Measurements from ENCODE around the gene SYT1. TPM values are rescaled to one million over a fixed set of nuclear protein-coding genes. Genes with fewer than 3 reads are reported as not detected.

Gene SYT1
- polyA plus RNA-seq, 3 donors = 0.72 TPM; not detected in 2

DNA sequence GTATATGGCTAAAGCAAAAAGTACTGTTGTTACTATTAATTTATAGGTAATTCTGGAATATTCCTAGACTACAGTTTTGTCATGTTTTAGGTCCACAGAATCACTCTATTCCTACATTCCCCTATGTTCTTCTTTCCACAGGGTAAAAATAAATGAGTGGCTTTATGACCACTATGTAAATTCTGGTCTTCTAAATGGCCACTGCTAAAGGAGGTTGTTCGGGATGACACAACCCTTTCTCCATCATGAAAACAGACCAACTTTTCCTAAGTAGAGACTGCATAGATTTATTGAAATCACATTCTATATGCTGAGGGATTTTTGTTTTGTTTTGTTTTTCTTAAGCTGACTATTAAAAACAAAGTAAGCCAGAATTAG lies 88.0 kb downstream of the SYT1 start:
- H3K79me2 ChIP-seq (ENCODE audit: insufficient read depth, low read length) = no peaks in the 10 kb centered on the region
- H3K27ac ChIP-seq (ENCODE audit: low read depth in 1 of 2, low read length in 2 of 2) = no peak overlapping the region
- intact Hi-C loops (cut with micrococcal nuclease) = no loop called here
- Mint-ChIP-seq H3K4me1 (no peaks in the 10 kb centered on the region), H3K9me3 (peaks cover 0 to 3% (median 0%) of the 10 kb centered on the region in 7 donors), H3K36me3 (no peaks in the 10 kb centered on the region), H3K27ac (no peak overlapping the region), H3K4me3 (no peak overlapping the region), H3K27me3 (ENCODE audit: low read depth in 3 of 3) (peaks cover 0 to 2% (median 1%) of the 10 kb centered on the region in 3 donors)
- TF ChIP-seq, protein P1, sequence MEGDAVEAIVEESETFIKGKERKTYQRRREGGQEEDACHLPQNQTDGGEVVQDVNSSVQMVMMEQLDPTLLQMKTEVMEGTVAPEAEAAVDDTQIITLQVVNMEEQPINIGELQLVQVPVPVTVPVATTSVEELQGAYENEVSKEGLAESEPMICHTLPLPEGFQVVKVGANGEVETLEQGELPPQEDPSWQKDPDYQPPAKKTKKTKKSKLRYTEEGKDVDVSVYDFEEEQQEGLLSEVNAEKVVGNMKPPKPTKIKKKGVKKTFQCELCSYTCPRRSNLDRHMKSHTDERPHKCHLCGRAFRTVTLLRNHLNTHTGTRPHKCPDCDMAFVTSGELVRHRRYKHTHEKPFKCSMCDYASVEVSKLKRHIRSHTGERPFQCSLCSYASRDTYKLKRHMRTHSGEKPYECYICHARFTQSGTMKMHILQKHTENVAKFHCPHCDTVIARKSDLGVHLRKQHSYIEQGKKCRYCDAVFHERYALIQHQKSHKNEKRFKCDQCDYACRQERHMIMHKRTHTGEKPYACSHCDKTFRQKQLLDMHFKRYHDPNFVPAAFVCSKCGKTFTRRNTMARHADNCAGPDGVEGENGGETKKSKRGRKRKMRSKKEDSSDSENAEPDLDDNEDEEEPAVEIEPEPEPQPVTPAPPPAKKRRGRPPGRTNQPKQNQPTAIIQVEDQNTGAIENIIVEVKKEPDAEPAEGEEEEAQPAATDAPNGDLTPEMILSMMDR (IDR thresholded peaks at IDR 0.05) = no peak
- WGBS (ENCODE audit: insufficient coverage) = no CpG with 5 or more reads among the region's 1 CpG
- DNase-seq = no peak
- H3K4me2 ChIP-seq (replicated peaks; ENCODE audit: extremely low read depth, low read length, poor library complexity, severe bottlenecking) = no peak overlapping the region
- no peak overlapping the region for H2AFZ ChIP-seq (ENCODE audit: insufficient read depth, low read depth, low read length, poor library complexity, severe bottlenecking)
- no peaks in the 10 kb centered on the region for H3K9me3 ChIP-seq (replicated peaks in 1 of 2; ENCODE audit: control insufficient read depth in 1 of 2, insufficient read depth in 1 of 2, low read length in 2 of 2)
- H4K20me1 ChIP-seq (ENCODE audit: insufficient read depth, low read length) = no peaks in the 10 kb centered on the region
- no peak overlapping the region for H3K4me3 ChIP-seq (replicated peaks in 1 of 3; ENCODE audit: low read depth in 2 of 3, low read length in 3 of 3)
- H3K9ac ChIP-seq (ENCODE audit: insufficient read depth, low read length, poor library complexity, severe bottlenecking) = no peak overlapping the region
- no peaks in the 10 kb centered on the region for H3K27me3 ChIP-seq (ENCODE audit: control insufficient read depth in 2 of 2, insufficient read depth in 2 of 2, low read length in 2 of 2)
- H3K36me3 ChIP-seq (replicated peaks in 1 of 2; ENCODE audit: control insufficient read depth in 1 of 2, insufficient read depth in 2 of 2, low read length in 2 of 2) = no peaks in the 10 kb centered on the region
- H3K4me1 ChIP-seq (ENCODE audit: control insufficient read depth in 1 of 2, insufficient read depth in 2 of 2, low read length in 2 of 2) = no peaks in the 10 kb centered on the region

- no peak overlapping the region for H3K27ac ChIP-seq (ENCODE audit: low read depth in 1 of 2, low read length in 2 of 2)
- Mint-ChIP-seq H3K4me1 (no peaks in the 10 kb centered on the region), H3K4me3 (no peak overlapping the region), H3K27ac (no peak overlapping the region), H3K9me3 (no peaks in the 10 kb centered on the region), H3K27me3 (ENCODE audit: low read depth in 3 of 3) (no peaks in the 10 kb centered on the region), H3K36me3 (no peaks in the 10 kb centered on the region)
- no peak overlapping the region for H3K9ac ChIP-seq (ENCODE audit: insufficient read depth, low read length, poor library complexity, severe bottlenecking)
- no peak for DNase-seq
- no peak overlapping the region for H3K4me3 ChIP-seq (replicated peaks in 1 of 3; ENCODE audit: low read depth in 2 of 3, low read length in 3 of 3)
- TF ChIP-seq, protein P1 (IDR thresholded peaks at IDR 0.05) = no peak
- no peaks in the 10 kb centered on the region for H4K20me1 ChIP-seq (ENCODE audit: insufficient read depth, low read length)
- H2AFZ ChIP-seq (ENCODE audit: insufficient read depth, low read depth, low read length, poor library complexity, severe bottlenecking) = no peak overlapping the region
- H3K4me2 ChIP-seq (replicated peaks; ENCODE audit: extremely low read depth, low read length, poor library complexity, severe bottlenecking) = no peak overlapping the region
- no peaks in the 10 kb centered on the region for H3K79me2 ChIP-seq (ENCODE audit: insufficient read depth, low read length)
- H3K36me3 ChIP-seq (replicated peaks in 1 of 2; ENCODE audit: control insufficient read depth in 1 of 2, insufficient read depth in 2 of 2, low read length in 2 of 2) = no peaks in the 10 kb centered on the region
- no peaks in the 10 kb centered on the region for H3K9me3 ChIP-seq (replicated peaks in 1 of 2; ENCODE audit: control insufficient read depth in 1 of 2, insufficient read depth in 1 of 2, low read length in 2 of 2)
- intact Hi-C loops (cut with micrococcal nuclease) = no loop called here
- no CpG with 5 or more reads among the region's 3 CpGs for WGBS (ENCODE audit: insufficient coverage)
- no peaks in the 10 kb centered on the region for H3K27me3 ChIP-seq (ENCODE audit: control insufficient read depth in 2 of 2, insufficient read depth in 2 of 2, low read length in 2 of 2)
- no peaks in the 10 kb centered on the region for H3K4me1 ChIP-seq (ENCODE audit: control insufficient read depth in 1 of 2, insufficient read depth in 2 of 2, low read length in 2 of 2)
Observed at GRCh38 chr12:78958941-78959340, 94.4 kb downstream of the SYT1 start.

Measured in CD14-positive monocyte (primary cell).